A549 treated with AZD2906 at 1 μM for 4 hours (cell line): ENCODE results near the gene USP8. TPM values are rescaled to one million over a fixed set of nuclear protein-coding genes. Genes with fewer than 3 reads are reported as not detected.

Source experiments
- total RNA-seq: library from RNA; stranded (reverse); fragments of 200-300 nt; extraction: Qiagen RNA extraction; gene quantifications from 5 replicates; pipeline ENCODE4 v1.2.3, GENCODE V29; 2022

USP8 gene
- 34.4 to 54.4 TPM (median 37.5 TPM) in 5 replicates for total RNA-seq

DNA sequence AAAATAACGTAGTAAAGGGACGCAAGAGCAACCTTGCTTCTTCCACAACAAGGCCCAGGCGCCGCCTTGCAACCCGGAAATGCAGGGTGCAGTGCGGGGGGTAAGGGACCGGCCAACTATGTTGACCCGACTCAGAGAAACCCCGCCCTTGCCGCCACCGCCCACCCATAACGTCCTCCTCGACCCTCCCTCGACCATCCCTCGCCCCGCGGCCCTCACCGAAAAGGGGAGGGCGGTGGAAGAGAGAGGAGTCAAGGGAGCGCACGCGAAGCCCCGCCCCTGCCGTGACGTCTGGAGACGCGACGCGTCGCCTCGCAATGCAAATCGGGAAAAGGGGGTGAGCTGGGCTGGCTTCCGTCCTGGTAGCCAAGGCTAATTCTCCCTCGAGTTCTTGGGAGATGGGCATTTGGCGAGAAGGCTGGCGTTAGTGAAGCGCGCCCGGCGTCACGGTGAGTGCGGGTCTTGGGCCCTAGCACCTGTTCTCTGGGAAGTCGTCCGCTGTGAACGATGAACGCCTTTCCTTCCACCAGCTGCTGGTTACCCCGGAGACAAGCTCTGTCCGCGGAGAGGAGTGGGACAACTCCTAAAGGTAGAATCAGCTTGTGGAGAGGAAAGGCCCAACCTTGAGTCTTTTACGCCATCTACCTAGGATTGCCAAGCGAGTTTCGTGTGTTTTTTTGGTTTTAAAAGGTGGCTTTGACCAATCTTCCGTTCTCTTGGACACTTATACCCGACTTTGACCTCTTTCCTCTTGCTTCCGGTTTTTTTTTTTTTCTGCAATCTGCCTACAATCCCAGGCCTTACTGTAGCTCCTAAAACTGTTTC, at the start of gene USP8:
TSS of gene USP8 (plus strand) at position 340 of the 825 bp plus-strand sequence. CDS start 14,669 bp downstream, outside the sequence.

DNA sequence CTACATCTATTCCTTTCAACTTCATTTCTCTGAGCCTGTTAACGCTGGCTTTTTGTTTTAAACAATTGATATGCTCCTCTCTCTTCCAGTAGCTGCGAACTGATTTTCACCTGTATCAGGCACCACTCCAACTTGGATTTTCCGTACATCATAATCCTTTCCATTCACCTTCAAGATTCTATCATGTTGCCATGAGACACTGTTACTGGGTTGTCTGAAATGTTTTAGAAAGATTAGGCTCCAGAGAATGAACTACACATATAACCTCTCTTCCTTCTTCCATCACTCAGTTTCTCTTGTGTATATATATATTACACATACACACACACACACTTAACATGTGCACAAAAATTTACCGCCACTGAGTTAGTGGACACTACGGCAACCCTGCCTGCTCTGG, 122.4 kb downstream of the USP8 start, which contains the start of gene USP50:
TSS of gene USP50 (minus strand) at position 101 of the 400 bp plus-strand sequence. CDS start 141 bp downstream, outside the sequence.

Other genes starting within 250 kb of the USP8 start
- gene SLC27A2, start 242.2 kb upstream of the USP8 start, total RNA-seq, result 31.2 to 36.2 TPM (median 35.5 TPM) in 5 replicates
- gene HDC, start 158.7 kb upstream of the USP8 start, total RNA-seq, result 0.05 to 0.15 TPM (median 0.12 TPM) in 4 of 5 replicates, not detected in the other
- gene GABPB1, start 69.2 kb upstream of the USP8 start, total RNA-seq, result 26.3 to 38.4 TPM (median 32.0 TPM) in 5 replicates
- gene USP50, start 122.3 kb downstream of the USP8 start, total RNA-seq, result 0.17 TPM in 1 of 5 replicates, not detected in the others